Gastroesophageal sphincter (tissue), 3 donors: ENCODE results near the gene NAPEPLD.
"Not testable (repeated sequence)": the region's sequence is repeated elsewhere in the genome, so short reads cannot be mapped to it uniquely, and the experiment has no call there.

Source experiments
- CTCF ChIP-seq, 4 experiments: fragments of 200-600 bp in 2 of 4; fragments of 450-650 bp in 2 of 4; sonication (generic) in 1 of 4; IDR thresholded peaks; one replicate each; pipeline ENCODE4 v1.5.1; 2017 to 2019; ENCODE audit warnings: antibody characterized with exemption in 4 of 4, mild to moderate bottlenecking in 2 of 4, moderate library complexity in 2 of 4
- EP300 ChIP-seq: sonication (generic); formaldehyde crosslinking; IDR thresholded peaks from one replicate; pipeline ENCODE4 v1.6.1; 2017; ENCODE audit warnings: antibody characterized with exemption, mild to moderate bottlenecking
- POLR2A ChIP-seq, 2 donors: fragments of 450-650 bp; IDR thresholded peaks; one replicate each; pipeline ENCODE4 v1.6.1; 2017; ENCODE audit warnings: antibody characterized with exemption in 2 of 2, mild to moderate bottlenecking in 2 of 2, moderate library complexity in 1 of 2
- POLR2AphosphoS5 ChIP-seq: sonication (generic); formaldehyde crosslinking; IDR thresholded peaks from one replicate; pipeline ENCODE4 v1.6.1; 2017; ENCODE audit warnings: antibody characterized with exemption

GRCh38 chr7:103159072-103159471 lies 10.2 kb upstream of the NAPEPLD start:
- TF ChIP-seq POLR2AphosphoS5; POLR2A (IDR thresholded peaks at IDR 0.05); CTCF (IDR thresholded peaks at IDR 0.05); EP300: not testable (repeated sequence)
